HG03175 (cell line): ENCODE results near the gene EXD1.
"Not testable (repeated sequence)": the region's sequence is repeated elsewhere in the genome, so short reads cannot be mapped to it uniquely, and the experiment has no call there.

ENCODE experiments used
- ATAC-seq: cut with Tn5 transposase; IDR thresholded peaks from one replicate; pipeline ENCODE4 v1.9.1; 2021; ENCODE audit warnings: mild to moderate bottlenecking, moderate library complexity; ENCODE audit not compliant: unreplicated experiment

The EXD1 gene

GRCh38 chr15:41230650-41231421, at the start of gene EXD1, which contains the start of gene CHP1:
TSS of gene EXD1 (minus strand) at chr15:41230757. CDS start at chr15:41226575, 4,182 bp downstream.
TSS of gene CHP1 (plus strand) at chr15:41231268. CDS start at chr15:41231383, 115 bp downstream.
- ATAC-seq = peak; percentile 97

- no peak for ATAC-seq
These were observed 49.2 kb upstream of the EXD1 start for GRCh38 chr15:41279535-41280283.

- ATAC-seq = no peak
These were observed 47.8 kb upstream of the EXD1 start for GRCh38 chr15:41278319-41278718.

- ATAC-seq = no peak
These were observed 46.3 kb upstream of the EXD1 start for GRCh38 chr15:41276831-41277230.

GRCh38 chr15:41269887-41270286, 39.3 kb upstream of the EXD1 start:
- no peak for ATAC-seq

- ATAC-seq = no peak
These were observed 33.4 kb upstream of the EXD1 start for GRCh38 chr15:41263891-41264351.

- no peak for ATAC-seq
These were observed 32.0 kb upstream of the EXD1 start for GRCh38 chr15:41262571-41262970.

GRCh38 chr15:41260924-41261323, 30.4 kb upstream of the EXD1 start:
- not testable (repeated sequence) for ATAC-seq

- ATAC-seq = no peak
These were observed 29.1 kb upstream of the EXD1 start for GRCh38 chr15:41259546-41260189.

GRCh38 chr15:41258750-41259471, 28.4 kb upstream of the EXD1 start:
- ATAC-seq = no peak

GRCh38 chr15:41256577-41257038, 26.1 kb upstream of the EXD1 start:
- no peak for ATAC-seq

GRCh38 chr15:41256103-41256502, 25.5 kb upstream of the EXD1 start:
- ATAC-seq = no peak

GRCh38 chr15:41254560-41254959, 24.0 kb upstream of the EXD1 start:
- no peak for ATAC-seq

- ATAC-seq = no peak
These were observed 20.9 kb upstream of the EXD1 start for GRCh38 chr15:41251411-41251810.

- not testable (repeated sequence) for ATAC-seq
These were observed 20.2 kb upstream of the EXD1 start for GRCh38 chr15:41250745-41251144.

GRCh38 chr15:41241221-41241964, 10.8 kb upstream of the EXD1 start:
- ATAC-seq = no peak

GRCh38 chr15:41238100-41238499, 7.5 kb upstream of the EXD1 start:
- no peak for ATAC-seq

GRCh38 chr15:41235929-41236328, 5.4 kb upstream of the EXD1 start:
- ATAC-seq = no peak

GRCh38 chr15:41235228-41235627, 4.7 kb upstream of the EXD1 start:
- ATAC-seq = not testable (repeated sequence)

GRCh38 chr15:41233367-41233771, 2.8 kb upstream of the EXD1 start:
- no peak for ATAC-seq
